HG02981 (cell line): ENCODE measurements around the gene ZBTB20.

Experiments used
- ATAC-seq: cut with Tn5 transposase; IDR thresholded peaks from one replicate; pipeline ENCODE4 v1.9.1; 2021; ENCODE audit warnings: mild to moderate bottlenecking, moderate library complexity; ENCODE audit not compliant: unreplicated experiment

ZBTB20 gene

DNA sequence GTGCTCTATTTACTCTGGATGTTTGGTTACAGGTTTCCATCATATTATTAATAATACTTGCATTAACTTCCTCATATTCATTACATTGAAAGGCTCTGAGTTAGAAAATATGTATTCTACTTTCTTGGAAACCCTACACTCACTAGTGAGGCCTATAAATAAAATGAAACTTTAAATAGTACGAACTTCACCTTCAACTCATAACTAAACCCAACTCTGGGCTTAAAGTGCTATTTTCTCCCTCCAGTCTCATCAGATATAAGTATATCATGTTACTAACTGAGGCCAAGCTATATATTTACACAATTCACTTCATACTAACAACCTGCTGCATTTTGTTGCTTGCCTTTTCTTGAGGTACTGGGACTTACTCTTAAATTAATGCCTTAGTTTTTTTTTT is 546.5 kb downstream of the ZBTB20 start:
- no peak for ATAC-seq

DNA sequence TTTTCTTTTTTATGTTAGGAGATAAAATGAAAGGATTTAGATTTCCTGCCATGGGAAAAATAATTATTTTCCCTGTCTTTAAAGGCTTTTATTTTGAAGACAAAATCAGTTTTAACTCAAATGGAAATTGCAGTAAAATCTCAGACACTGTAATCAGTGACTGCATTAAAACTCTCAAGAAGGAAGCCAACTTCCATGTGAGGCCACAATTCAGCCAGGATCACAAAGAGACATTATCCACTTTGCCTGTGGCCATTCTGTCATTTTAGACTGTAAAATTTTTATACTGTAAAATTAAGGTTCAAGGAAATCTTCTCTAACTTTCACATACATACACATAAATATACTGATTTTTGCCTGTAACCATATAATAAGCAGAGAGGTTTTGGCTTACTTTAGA is 549.2 kb downstream of the ZBTB20 start:
- no peak for ATAC-seq

DNA sequence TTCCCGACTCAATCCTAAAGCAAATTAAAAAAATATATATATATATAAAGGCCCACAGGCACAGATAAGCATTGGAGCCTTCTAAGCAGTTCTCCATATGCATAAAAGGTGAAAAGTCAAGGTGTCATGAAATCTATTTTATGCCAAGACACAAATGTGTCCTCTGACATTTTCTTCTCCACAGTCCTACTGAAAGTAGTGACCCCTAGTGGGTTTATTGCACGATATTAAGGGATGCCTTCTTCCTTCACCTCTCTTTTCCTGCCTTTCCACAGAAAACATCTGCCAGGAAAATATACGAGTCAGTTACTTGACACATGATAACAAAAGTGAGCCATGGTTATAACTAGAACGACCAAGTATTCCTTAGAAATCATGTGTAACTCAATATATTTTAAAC is 550.1 kb downstream of the ZBTB20 start:
- no peak for ATAC-seq

DNA sequence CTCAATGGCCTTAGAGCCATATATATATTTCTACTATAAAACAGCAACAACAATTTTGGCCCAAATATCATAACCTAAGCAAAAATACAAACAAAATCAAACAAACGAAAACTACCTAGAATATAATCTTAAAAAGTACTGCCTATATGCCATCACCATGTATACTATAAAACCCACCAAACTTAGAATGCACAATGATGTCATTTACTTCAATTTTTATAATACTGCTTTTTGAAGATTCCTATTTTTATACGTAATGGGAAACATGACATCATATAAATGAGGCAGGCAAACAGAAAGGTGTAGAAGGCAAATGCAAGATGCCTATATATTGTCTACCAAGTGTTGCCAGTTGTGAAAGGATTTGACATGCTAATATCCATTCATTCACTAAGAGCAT is 550.9 kb downstream of the ZBTB20 start:
- ATAC-seq: no peak

DNA sequence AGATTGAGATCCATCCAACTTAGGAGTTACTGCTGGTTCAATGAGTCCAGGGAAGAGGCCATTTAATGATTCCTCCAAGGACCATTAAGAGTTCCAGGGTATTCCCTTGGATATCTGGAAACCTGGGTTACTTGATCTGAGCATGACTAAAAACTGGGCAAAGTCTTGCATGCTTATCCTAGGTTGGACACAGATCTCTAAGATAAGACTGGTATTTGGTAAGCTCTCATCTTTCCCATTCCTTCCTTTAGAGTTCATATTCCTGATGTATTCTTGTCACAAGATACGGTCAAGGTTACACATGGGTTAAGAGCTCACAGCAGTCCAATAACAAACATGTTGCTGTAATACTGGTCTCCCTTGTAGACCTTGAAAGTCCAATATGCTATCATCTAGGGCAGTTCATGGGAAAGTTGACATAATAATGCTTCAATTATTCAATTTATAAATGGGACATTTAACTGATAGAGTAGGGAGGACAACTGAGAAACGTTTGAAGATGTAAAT is 551.5 kb downstream of the ZBTB20 start:
- ATAC-seq: no peak

DNA sequence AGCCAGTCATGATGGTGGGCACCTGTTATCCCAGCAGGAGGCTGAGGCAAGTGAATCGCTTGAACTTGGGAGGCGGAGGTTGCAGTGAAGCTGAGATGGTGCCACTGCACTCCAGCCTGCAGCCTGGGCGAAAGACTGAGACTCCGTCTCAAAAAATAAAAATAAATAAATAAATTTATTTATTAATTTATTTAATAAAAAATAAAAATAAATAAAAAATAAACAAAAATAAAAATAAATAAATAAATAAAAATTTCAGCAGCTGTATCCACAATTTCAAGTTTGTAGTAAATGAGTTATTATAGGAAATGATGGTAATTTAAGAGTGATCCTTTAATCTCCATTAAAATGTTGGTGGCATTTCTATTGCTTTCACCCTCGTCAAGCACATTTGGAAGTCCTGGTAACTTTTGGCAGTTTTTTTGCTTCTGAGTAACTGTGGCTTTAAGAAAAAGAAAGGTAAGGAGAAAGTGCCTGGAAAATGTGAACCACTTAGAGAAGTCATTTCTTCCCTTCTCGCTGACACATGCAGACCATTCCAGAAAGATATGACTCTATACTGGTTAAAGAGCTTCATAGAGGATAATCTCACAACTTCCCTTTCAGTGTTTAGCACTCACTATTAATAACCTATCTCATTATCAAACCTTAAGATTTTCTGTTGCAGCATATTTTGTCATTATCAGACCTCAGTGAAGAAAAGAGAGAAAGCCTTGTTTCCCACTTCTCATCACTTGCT is 556.6 kb downstream of the ZBTB20 start:
- ATAC-seq: no peak

DNA sequence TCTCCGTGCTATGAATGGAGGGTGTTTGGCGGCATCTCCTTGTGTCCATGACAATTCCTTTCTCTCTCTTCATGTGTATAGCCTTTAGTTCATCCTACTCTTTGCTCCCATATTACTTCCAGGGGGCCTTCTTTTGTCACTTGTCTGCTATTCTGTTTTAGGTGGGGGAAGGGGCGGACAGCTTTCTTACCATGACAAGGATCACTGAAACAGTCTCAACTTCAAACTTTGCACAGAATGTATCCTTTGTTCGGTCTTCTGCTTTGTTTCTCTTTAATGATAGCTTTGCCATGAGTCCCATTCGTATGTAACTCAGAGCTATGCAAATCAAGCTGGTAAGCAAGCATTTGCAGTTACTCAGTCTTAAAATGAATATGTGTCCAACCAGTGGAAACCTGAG is 559.1 kb downstream of the ZBTB20 start:
- ATAC-seq: no peak

DNA sequence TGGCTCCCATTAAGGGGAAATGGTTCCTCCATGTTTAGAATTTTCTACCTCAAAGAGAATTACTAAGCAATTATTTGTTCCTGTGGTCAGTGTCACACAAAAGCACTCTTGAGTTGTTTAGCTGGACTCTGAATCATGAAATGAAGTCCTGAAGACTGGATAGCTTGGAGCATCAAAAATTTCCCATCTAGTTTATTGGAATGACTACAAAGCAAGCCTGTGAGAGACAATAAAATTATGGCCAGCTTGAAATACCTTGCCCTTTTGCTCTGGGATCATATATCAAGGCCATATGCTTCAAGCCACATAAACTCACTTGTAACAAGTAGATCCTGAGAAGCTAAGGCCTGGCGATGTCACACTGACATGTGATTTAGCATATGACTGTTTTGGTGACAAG is 561.0 kb downstream of the ZBTB20 start:
- ATAC-seq: no peak

DNA sequence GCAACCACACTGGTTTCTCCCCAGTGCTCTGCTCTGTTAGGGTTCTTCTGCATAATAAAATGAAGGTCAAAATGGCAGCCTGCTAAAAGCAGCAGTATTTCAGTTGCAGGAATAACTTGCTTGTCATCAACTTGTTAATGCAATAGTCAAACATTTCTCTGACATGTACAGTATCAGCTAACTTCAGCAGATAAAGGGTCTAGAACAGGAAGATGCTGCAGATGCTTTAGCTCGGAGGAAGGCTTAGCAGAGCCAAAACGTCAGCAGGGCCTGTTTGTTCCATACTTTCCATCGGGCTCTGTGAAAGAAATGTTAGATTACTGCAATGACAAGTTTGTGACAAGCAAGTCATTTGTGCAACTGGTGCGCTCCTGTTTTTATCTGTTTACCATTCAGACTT is 561.4 kb downstream of the ZBTB20 start:
- ATAC-seq: no peak

DNA sequence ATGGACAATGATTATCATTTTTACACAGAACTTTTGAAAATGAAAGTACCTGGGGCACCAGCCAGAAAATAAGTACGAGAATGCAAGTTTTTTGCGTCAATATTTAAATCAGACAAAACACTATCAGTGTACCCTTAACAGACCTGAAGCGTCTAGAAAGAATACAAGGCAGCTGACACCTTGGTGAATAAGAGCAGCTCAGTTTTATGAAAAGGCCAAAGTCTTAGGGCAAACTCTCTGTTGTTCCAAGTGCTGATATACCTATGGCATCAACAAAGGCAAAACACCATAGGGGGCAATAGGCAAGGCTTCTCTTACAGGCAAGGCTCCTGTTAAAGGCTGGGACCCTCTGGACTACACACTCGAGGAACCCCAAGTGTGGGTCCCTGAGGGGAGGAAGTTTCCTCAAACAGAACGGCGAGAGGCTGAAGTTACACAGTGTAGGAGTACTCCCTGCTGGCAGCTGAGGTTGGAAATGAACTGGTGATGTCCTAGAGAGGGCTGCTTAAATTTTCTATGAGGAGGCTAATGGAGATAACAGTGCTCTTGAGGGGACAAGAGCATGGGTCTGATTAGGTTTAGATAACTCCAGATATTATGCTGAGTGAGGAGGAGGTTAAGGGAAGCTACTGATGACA is 562.2 kb downstream of the ZBTB20 start:
- ATAC-seq: no peak

DNA sequence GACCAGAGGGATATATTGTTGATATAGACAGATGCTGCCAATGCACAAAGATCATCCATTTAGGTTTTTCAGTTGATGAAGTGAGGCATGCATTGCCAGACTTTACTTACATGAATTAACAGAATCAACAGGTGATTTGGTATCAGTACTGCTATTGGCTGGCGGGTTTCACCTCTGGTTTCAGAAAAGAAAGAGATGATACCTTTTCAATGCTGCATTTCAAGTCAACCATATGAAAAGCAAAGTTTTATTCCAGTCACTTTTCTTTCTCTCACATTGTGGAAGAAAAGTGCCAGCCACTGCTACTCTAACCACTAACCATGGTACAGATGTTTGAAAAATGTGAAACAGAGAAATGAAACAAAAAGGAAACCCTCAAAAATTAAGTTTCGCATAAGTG is 564.2 kb downstream of the ZBTB20 start:
- peak; percentile 83 for ATAC-seq

DNA sequence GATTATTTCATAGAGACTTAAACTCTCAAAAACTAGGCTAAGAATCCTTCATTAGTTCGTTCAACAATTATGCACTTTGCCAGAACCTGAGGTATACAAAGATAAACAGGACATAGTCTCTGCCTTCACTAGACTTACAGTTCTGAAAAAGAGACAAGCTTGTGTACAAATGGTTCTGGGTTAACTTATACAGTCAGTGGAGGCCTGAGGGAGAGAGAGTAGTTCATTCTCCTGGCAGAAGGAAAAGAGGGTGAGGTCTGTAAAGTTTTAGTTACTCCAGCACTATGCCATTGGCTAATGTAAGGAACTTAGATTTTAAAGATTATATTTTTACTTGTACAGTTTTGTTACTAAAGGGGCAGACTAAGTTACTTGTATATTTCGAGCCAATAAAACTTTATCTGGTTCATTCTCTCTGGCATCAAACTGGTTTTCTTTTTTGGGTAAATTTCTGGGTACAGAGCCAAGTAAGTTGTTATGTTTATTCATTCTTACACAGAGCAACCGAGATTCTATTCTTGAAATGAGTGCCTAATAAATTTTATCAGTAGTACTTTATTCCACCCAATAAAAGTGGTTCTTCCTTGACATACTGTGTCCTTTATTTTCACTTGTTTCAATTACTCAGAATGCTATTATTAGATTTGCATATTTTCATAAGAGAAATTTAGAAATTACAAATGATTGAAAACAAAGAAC is 574.6 kb downstream of the ZBTB20 start:
- ATAC-seq: no peak

DNA sequence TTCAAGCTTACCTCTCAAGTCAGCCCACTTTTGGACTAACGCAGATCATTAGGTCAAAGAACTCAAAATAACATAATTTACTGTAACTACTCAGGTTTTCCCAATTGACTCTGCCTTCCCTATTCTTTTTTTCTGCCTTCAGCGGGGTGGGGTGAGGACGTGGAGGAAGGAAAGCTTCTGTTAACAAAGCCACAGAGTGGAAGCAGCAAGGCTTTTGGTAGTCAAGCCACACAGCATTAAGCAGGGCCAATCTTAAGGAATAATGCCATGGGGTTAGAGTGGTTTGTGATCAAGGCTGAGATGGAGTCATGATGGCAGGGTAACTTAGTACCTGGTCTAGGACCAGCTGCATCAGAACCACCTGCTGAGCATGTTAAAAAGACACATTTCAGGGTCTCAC is 575.7 kb downstream of the ZBTB20 start:
- no peak for ATAC-seq

DNA sequence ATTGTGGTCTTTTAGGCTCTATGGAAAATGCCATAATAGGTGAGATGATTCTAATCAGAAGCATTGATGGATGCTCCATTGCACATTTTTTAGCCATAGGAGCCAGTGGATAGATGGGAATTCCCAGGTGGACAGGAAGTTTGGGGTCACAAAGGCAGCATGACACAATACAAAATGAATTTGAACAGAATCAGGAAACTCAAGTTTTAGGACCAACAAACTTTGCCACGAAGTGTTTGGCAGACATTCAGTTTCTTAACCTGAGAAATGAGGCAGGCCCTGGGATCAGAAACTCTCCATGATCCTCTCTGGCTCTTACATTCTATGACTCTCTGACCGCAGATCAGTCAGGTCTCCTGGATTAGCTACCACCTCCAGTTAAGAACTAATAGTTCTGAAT is 577.9 kb downstream of the ZBTB20 start:
- ATAC-seq: no peak

DNA sequence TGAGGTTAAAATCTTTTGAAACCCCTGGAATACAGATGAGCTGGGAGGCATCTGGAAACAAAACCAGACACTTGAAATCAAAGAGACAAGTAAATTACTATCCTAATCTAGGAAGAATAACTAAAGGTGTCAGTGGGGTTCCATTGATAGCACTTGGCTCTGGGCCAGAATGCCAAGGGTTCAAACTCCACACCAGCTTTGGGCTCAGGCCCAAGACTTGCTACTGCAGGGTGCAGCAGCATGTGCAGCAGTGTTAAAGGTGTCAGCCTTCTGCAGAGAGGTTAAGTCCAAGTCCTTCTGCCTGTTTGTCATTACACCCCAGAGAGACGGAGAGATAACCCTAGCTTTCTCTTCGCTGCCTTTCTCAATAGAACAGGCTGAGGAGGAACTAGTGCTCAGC is 579.3 kb downstream of the ZBTB20 start:
- no peak for ATAC-seq

DNA sequence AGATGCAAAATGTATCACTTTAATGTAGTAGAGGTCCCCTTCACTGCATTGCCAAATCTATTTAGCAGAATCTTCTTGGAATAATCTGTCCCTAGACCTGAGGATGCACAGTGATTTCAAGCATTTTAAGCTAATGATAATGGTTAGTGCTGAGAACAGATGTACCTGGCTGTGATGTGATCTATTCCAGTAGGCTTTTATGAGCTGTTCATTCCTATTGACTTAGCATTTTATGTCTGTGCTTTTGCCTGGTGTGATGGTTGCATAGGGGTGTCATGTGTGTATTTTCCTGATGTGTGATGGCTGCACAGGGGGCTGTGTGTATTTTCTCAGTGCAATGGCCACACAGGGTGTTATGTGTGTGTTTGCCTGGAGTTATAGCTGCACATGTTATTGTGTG is 580.3 kb downstream of the ZBTB20 start:
- ATAC-seq: no peak

DNA sequence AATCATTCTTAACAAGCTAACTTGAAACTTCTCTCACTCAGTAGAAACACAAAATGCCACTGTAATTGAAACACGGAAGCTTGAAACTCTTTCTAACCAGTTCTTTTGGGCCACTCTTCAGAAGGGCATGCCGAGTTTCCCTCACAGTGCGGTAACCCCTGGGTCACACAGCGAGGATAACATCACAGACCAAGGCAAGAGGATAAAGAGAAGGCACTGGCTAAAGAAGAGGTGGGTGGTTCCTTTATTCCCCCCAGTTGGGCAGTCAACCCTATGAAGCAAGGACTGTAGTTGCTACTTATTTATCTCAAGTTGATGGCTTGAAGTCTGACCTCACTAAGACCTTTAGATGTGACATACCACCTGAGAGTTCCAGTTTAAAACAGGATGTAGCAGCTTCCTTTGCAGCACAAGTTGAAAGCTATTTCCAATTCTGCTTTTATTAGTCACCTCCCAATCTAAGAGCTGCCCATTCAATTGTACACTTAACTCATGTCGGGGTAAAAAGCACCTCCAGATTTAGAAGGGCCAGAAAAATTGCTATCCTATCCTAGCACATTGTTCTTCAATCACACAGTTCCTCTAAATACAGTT is 580.8 kb downstream of the ZBTB20 start:
- ATAC-seq: peak; percentile 85

DNA sequence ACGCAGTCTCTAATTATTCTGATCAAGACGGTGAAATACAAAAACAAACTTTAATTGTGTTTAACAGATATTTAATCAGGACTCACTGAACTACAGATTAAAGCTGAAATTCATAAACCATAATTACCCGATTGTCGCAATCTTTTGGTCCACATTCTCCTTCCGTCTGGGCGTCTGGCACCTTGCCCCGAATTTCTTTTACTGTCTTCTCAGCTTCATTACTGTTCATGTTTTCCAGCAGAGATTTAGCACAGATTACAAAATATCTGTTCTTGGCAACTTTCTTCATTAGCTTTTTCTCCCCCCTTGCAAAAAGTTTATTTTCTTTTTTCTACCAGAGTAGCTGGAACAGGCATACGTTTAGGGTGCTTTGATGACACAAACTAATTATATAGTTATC is 581.9 kb downstream of the ZBTB20 start:
- ATAC-seq: no peak

DNA sequence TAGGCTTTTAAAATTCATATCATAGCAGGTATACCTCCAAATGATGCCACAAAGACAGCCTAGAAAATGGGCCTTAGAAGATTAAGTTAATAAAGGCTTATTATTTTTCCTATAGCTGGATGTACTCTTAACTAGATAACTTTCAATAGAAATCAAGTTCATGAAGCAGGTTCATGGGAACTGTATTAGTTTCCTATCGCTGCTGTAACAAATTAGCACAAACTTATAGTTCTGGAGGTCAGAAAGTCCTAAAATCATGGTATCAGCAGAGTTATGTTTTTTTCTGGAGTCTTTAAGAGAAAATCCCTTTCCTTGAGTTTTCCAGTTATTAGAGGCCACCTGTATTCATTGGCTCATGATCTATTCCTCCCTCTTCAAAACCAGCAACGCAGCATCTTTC is 583.4 kb downstream of the ZBTB20 start:
- no peak for ATAC-seq

DNA sequence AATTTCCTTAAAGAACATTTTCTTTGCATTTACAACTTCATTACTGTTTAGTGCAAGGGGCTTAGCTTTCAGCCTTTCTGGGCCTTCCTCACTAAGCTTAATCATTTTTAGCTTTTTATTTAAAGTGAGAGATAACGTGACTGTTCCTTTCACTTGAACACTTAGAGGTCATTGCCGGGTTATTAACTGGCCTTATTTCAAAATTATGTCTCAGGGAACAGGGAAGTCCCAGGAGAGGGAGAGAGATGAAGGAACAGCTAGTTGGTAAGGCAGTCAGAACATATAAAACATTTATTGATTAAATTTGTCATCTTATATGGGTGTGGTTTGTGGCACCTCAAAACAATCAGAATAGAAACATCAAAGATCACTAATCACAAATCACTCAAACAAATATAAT is 584.5 kb downstream of the ZBTB20 start:
- no peak for ATAC-seq

DNA sequence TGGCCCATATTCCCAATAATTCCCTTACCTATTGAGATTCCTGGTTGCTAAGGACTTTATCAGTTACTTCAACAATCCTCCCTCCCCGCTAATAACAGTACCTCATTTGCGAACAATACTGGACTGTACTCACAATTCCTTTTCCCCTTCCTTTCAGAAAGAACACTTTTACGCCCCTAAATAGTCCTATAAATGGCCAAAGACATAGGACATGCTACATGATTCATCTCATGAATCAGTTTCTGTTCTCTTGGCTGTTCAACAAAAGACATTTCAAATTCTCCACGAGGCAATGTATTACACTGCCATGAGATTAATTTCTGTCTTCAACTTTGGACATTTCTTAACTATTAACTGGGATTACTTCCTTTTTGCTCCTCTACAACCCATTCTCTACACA is 588.8 kb downstream of the ZBTB20 start:
- ATAC-seq: no peak

DNA sequence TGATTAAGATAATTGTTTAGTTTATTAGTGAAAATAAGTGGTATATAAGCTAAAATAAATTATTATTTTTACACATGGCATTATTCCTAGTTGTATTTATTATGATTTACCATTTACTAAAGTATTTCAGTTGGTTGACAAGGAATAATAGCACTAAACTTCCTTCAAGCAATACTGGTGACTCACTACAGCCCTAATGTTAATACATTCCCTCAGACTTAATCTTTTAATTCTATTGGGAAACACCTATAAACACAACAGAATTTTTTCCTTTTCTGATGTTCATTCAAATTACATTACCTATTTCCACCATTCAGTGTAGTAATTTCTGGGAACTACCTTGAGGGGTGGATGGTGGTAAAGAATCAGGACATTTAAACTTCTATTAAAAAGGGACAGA is 589.3 kb downstream of the ZBTB20 start:
- ATAC-seq: no peak
